Sigmoid colon (tissue), 4 donors: ENCODE measurements around the gene FAM228A.

ENCODE experiments used
- EP300 ChIP-seq, 4 donors: sonication (generic); formaldehyde crosslinking; IDR thresholded peaks; one replicate each; pipeline ENCODE4 v1.6.1; 2017; ENCODE audit warnings: antibody characterized with exemption in 4 of 4
- POLR2A ChIP-seq, 2 donors: fragments of 450-650 bp; IDR thresholded peaks; one replicate each; pipeline ENCODE4 v1.6.1; 2016; ENCODE audit warnings: antibody characterized with exemption in 2 of 2, mild to moderate bottlenecking in 2 of 2, moderate library complexity in 2 of 2
- POLR2AphosphoS5 ChIP-seq, 4 donors: sonication (generic); formaldehyde crosslinking; IDR thresholded peaks; one replicate each; pipeline ENCODE4 v1.6.1; 2017; ENCODE audit warnings: antibody characterized with exemption in 4 of 4
- TF ChIP-seq, protein P1 (sequence below), 4 experiments: fragments of 450-650 bp in 3 of 4; fragments of 200-600 bp in 1 of 4; IDR thresholded peaks; one replicate each; pipeline ENCODE4 v1.5.1; 2016 to 2019; ENCODE audit warnings: antibody characterized with exemption in 4 of 4, mild to moderate bottlenecking in 3 of 4, moderate library complexity in 2 of 4

DNA sequence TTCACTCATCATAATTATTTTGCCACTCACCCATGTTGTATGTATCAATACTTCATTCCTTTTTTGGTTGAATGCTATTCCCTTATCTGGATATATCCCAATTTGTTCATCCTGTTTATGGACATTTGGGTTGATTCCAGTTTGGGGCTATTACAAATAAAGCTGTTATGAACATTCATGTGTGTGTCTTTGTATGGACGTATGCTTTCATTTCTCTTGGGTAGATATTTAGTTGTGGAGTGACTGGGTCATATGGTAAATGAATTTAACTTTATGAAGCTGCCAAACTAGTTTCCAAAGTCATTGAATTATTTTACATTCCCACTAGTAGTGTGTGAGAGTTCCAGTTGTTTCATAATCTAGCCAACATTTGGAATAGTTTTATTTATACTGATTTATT lies 48.9 kb upstream of the FAM228A start:
- TF ChIP-seq, protein P1, sequence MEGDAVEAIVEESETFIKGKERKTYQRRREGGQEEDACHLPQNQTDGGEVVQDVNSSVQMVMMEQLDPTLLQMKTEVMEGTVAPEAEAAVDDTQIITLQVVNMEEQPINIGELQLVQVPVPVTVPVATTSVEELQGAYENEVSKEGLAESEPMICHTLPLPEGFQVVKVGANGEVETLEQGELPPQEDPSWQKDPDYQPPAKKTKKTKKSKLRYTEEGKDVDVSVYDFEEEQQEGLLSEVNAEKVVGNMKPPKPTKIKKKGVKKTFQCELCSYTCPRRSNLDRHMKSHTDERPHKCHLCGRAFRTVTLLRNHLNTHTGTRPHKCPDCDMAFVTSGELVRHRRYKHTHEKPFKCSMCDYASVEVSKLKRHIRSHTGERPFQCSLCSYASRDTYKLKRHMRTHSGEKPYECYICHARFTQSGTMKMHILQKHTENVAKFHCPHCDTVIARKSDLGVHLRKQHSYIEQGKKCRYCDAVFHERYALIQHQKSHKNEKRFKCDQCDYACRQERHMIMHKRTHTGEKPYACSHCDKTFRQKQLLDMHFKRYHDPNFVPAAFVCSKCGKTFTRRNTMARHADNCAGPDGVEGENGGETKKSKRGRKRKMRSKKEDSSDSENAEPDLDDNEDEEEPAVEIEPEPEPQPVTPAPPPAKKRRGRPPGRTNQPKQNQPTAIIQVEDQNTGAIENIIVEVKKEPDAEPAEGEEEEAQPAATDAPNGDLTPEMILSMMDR (IDR thresholded peaks at IDR 0.05) = no peak
- no peak for TF ChIP-seq EP300 (IDR thresholded peaks at IDR 0.05)
- no peak for TF ChIP-seq POLR2A (IDR thresholded peaks at IDR 0.05)
- no peak for TF ChIP-seq POLR2AphosphoS5 (IDR thresholded peaks at IDR 0.05)
